Endothelial cell (in vitro differentiated cells): Measurements from ENCODE around the gene HSPA4. TPM values are rescaled to one million over a fixed set of nuclear protein-coding genes. Genes with fewer than 3 reads are reported as not detected.

Experiments
- DNase-seq: peaks from one replicate; pipeline ENCODE4 v3.0.0; 2021; ENCODE audit warnings: low spot score
- H3K27ac Mint-ChIP-seq: one replicate; pipeline ENCODE4 v1.8.0; 2021; ENCODE audit warnings: mixed read lengths, inconsistent platforms; ENCODE audit not compliant: unreplicated experiment
- H3K27me3 Mint-ChIP-seq: one replicate; pipeline ENCODE4 v1.8.0; 2021; ENCODE audit warnings: mild to moderate bottlenecking, moderate library complexity, mixed read lengths, inconsistent platforms; ENCODE audit not compliant: unreplicated experiment
- H3K36me3 Mint-ChIP-seq: one replicate; pipeline ENCODE4 v1.8.0; 2021; ENCODE audit warnings: mild to moderate bottlenecking, low read depth, mixed read lengths, inconsistent platforms; ENCODE audit not compliant: unreplicated experiment
- H3K4me1 Mint-ChIP-seq: one replicate; pipeline ENCODE4 v1.8.0; 2021; ENCODE audit warnings: mild to moderate bottlenecking, mixed read lengths, inconsistent platforms; ENCODE audit not compliant: unreplicated experiment
- H3K4me3 Mint-ChIP-seq: one replicate; pipeline ENCODE4 v1.8.0; 2021; ENCODE audit warnings: mild to moderate bottlenecking, mixed read lengths, inconsistent platforms; ENCODE audit not compliant: unreplicated experiment
- H3K9me3 Mint-ChIP-seq: one replicate; pipeline ENCODE4 v1.8.0; 2021; ENCODE audit warnings: mixed read lengths, inconsistent platforms; ENCODE audit not compliant: unreplicated experiment
- total RNA-seq: library from RNA; stranded (reverse); fragmentation: NEBNext Ultra II Directional; extraction: Animal tissue kit (Norgen Biotek cat#: 25700); gene quantifications from one replicate; pipeline ENCODE4 v1.2.1, GENCODE V29; 2021; ENCODE audit not compliant: unreplicated experiment
- TF ChIP-seq, protein P1 (sequence below): fragments of 200-600 bp; sonication (generic); IDR thresholded peaks from one replicate; pipeline ENCODE4 v1.5.0; 2021; ENCODE audit warnings: antibody characterized with exemption; ENCODE audit not compliant: unreplicated experiment

Gene HSPA4
- total RNA-seq, 1 donor from 2014 or later = 162 TPM

DNA sequence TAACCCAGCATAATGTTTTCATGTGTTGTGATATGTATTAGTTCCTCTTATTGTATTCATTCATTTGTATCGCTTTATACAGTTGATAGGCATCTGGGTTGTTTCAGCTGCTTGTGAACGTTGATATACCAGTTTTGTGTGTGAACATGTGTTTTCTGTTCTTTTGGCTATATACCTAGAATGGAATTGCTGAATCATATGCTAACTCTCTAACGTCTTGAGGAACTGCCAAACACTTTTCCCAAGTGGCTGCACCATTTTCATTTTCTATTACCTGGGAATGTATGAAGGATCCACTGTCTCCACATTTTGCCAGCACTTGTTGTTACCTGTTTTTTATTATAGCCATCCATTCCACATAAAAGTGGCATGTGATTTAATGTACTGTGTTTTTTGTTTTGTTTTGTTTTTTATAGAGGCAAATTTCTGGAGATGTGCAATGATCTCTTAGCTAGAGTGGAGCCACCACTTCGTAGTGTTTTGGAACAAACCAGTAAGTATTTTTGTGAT lies 34.6 kb downstream of the HSPA4 start:
- peaks cover 4% of the 10 kb centered on the region for H3K36me3 Mint-ChIP-seq
- no peak overlapping the region for H3K27ac Mint-ChIP-seq

GRCh38 chr5:133088064-133088463 lies 36.3 kb downstream of the HSPA4 start:
- DNase-seq = no peak
- no peaks in the 10 kb centered on the region for H3K9me3 Mint-ChIP-seq
- H3K27ac Mint-ChIP-seq = no peak overlapping the region
- no peaks in the 10 kb centered on the region for H3K4me1 Mint-ChIP-seq
- TF ChIP-seq, protein P1, sequence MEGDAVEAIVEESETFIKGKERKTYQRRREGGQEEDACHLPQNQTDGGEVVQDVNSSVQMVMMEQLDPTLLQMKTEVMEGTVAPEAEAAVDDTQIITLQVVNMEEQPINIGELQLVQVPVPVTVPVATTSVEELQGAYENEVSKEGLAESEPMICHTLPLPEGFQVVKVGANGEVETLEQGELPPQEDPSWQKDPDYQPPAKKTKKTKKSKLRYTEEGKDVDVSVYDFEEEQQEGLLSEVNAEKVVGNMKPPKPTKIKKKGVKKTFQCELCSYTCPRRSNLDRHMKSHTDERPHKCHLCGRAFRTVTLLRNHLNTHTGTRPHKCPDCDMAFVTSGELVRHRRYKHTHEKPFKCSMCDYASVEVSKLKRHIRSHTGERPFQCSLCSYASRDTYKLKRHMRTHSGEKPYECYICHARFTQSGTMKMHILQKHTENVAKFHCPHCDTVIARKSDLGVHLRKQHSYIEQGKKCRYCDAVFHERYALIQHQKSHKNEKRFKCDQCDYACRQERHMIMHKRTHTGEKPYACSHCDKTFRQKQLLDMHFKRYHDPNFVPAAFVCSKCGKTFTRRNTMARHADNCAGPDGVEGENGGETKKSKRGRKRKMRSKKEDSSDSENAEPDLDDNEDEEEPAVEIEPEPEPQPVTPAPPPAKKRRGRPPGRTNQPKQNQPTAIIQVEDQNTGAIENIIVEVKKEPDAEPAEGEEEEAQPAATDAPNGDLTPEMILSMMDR = no peak
- H3K27me3 Mint-ChIP-seq = peaks cover 2% of the 10 kb centered on the region
- H3K4me3 Mint-ChIP-seq = no peak overlapping the region
- peaks cover 10% of the 10 kb centered on the region for H3K36me3 Mint-ChIP-seq

More for the DNA sequence above, 34.6 kb downstream of the HSPA4 start:
- TF ChIP-seq, protein P1 = no peak
- H3K9me3 Mint-ChIP-seq = no peaks in the 10 kb centered on the region
- DNase-seq = no peak
- no peaks in the 10 kb centered on the region for H3K27me3 Mint-ChIP-seq
- H3K4me1 Mint-ChIP-seq = no peaks in the 10 kb centered on the region
- no peak overlapping the region for H3K4me3 Mint-ChIP-seq

DNA sequence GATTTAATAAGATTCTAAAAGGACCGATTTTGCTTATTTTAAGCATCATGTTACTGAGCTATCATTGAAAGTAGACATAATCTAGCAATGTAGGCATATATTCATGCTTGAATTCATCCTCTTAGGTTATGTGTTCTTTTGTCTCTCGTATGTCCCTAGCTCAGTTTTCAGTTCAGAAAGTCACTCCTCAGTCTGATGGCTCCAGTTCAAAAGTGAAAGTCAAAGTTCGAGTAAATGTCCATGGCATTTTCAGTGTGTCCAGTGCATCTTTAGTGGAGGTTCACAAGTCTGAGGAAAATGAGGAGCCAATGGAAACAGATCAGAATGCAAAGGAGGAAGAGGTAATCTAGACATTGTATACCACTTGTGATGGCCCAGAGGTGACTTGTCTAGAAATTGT lies 39.2 kb downstream of the HSPA4 start:
- Mint-ChIP-seq H3K4me3 (no peak overlapping the region), H3K27ac (no peak overlapping the region), H3K4me1 (no peaks in the 10 kb centered on the region), H3K36me3 (peaks cover 18% of the 10 kb centered on the region), H3K27me3 (peaks cover 2% of the 10 kb centered on the region), H3K9me3 (no peaks in the 10 kb centered on the region)
- TF ChIP-seq, protein P1 = no peak
- no peak for DNase-seq

DNA sequence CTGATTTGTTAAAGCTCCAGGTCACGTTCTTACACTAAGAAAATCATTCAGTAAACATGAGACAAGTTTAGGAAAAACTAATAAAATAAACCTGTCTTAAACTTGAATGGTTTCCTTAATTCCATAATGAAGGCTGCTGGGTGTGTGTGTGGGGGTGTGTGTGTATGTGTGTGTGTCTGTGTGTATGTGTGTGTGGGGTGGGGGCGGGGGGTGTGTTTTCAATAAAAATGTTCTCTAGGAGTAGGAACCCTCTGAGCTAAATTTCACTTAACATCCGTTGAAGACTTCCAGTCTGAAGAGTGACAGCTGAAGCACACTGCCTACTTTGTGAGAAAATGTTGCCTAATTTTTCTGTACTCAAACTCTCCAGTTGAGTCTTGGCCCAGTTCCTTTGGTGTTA lies 54.5 kb downstream of the HSPA4 start:
- H3K9me3 Mint-ChIP-seq = no peaks in the 10 kb centered on the region
- TF ChIP-seq, protein P1 = no peak
- no peaks in the 10 kb centered on the region for H3K4me1 Mint-ChIP-seq
- H3K27me3 Mint-ChIP-seq = peaks cover 2% of the 10 kb centered on the region
- H3K27ac Mint-ChIP-seq = no peak overlapping the region
- peaks cover 5% of the 10 kb centered on the region for H3K36me3 Mint-ChIP-seq
- H3K4me3 Mint-ChIP-seq = no peak overlapping the region
- no peak for DNase-seq

- TF ChIP-seq, protein P1 = no peak
- Mint-ChIP-seq H3K27ac (no peak overlapping the region), H3K4me1 (no peaks in the 10 kb centered on the region), H3K36me3 (peaks cover 5% of the 10 kb centered on the region), H3K27me3 (peaks cover 2% of the 10 kb centered on the region), H3K4me3 (peak overlapping the region; percentile 23), H3K9me3 (no peaks in the 10 kb centered on the region)
- DNase-seq = no peak
These were observed 55.2 kb downstream of the HSPA4 start for GRCh38 chr5:133106761-133107572.
